ENCODE measurements around the gene TMCO4. TPM values are rescaled to one million over a fixed set of nuclear protein-coding genes. Genes with fewer than 3 reads are reported as not detected.

Gene TMCO4
- total RNA-seq, 1 donor from 2014 or later, result 10.2 TPM

DNA sequence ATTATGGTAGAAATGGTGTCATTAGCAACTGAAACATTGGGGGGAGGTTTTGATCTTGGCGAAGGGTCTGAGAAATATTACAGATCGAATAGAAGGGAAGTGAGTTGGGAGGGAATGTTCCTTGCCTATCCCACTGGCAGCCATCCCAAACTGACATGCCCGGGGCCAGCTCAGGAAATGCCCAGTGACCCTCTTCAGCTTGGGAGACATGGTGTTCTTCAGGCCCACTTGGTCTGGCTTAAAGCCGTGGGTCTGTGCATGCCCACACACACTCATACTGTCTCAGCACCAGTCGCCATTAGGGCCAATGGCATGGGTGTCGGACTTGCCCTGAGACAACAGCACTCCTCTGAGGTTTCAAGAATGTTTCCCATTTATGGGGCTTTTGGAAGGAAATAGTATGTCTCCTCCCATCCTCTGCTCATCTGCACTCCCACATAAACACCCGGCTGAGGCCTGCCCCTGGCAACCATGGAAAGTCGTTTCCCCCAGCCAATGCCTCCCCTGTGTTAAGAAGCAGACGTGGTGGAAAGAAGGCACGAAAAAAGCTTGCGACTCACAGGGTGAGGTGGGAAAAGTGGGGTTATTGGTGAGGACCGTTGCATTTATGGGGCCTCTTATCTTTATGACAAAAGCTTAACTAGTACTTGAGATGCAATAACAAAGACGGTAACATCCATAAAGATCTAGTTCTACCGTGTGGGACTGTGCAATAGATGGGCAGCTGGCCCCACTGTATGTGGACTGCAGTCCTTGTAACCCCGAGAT, 13.3 kb upstream of the TMCO4 start:
- Mint-ChIP-seq H3K4me3 (no peak overlapping the region), H3K9me3 (peaks cover 9% of the 10 kb centered on the region), H3K4me1 (ENCODE audit: unreplicated experiment) (peaks cover 18% of the 10 kb centered on the region), H3K27ac (no peak overlapping the region), H3K27me3 (no peaks in the 10 kb centered on the region), H3K36me3 (no peaks in the 10 kb centered on the region)
- DNase-seq (ENCODE audit: extremely low spot score, unreplicated experiment), result no peak
- TF ChIP-seq, protein P1, sequence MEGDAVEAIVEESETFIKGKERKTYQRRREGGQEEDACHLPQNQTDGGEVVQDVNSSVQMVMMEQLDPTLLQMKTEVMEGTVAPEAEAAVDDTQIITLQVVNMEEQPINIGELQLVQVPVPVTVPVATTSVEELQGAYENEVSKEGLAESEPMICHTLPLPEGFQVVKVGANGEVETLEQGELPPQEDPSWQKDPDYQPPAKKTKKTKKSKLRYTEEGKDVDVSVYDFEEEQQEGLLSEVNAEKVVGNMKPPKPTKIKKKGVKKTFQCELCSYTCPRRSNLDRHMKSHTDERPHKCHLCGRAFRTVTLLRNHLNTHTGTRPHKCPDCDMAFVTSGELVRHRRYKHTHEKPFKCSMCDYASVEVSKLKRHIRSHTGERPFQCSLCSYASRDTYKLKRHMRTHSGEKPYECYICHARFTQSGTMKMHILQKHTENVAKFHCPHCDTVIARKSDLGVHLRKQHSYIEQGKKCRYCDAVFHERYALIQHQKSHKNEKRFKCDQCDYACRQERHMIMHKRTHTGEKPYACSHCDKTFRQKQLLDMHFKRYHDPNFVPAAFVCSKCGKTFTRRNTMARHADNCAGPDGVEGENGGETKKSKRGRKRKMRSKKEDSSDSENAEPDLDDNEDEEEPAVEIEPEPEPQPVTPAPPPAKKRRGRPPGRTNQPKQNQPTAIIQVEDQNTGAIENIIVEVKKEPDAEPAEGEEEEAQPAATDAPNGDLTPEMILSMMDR (conservative IDR thresholded peaks at IDR 0.05), result no peak

DNA sequence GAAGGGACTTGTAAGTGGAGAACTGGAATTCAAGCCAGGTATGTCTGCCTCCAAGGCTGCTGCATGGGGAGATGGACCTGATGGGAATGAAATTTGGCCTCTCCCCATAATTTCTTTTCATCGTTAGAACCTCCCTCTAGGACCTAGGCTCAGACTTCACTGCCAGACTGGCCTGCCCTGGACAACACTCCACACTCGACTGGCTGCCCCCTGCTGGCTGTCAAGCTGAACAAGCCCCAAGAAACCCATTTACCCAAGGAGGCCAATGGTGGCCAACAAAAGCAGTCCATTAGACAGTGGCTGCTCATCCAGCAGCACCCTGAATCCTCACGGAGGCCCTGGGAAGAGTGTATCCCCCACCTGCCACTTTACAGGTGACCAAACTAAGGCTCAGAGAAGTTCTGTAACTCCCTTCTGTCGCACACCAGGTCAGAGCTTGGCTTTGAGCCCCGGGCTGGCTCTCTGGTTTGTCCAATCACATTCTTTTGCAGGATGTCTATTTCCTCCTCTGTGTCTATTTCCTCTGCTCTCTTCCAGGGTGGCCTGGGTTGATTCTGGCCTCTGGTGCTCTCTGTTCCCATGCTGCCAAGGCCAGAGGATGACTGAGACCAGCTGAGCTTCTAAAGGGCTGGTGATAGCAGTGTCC, 11.6 kb upstream of the TMCO4 start:
- Mint-ChIP-seq H3K36me3 (no peaks in the 10 kb centered on the region), H3K27me3 (no peaks in the 10 kb centered on the region), H3K4me3 (no peak overlapping the region), H3K27ac (no peak overlapping the region), H3K4me1 (ENCODE audit: unreplicated experiment) (peaks cover 11% of the 10 kb centered on the region), H3K9me3 (peaks cover 9% of the 10 kb centered on the region)
- TF ChIP-seq, protein P1 (conservative IDR thresholded peaks at IDR 0.05), result peak; percentile 65
- DNase-seq (ENCODE audit: extremely low spot score, unreplicated experiment), result no peak

DNA sequence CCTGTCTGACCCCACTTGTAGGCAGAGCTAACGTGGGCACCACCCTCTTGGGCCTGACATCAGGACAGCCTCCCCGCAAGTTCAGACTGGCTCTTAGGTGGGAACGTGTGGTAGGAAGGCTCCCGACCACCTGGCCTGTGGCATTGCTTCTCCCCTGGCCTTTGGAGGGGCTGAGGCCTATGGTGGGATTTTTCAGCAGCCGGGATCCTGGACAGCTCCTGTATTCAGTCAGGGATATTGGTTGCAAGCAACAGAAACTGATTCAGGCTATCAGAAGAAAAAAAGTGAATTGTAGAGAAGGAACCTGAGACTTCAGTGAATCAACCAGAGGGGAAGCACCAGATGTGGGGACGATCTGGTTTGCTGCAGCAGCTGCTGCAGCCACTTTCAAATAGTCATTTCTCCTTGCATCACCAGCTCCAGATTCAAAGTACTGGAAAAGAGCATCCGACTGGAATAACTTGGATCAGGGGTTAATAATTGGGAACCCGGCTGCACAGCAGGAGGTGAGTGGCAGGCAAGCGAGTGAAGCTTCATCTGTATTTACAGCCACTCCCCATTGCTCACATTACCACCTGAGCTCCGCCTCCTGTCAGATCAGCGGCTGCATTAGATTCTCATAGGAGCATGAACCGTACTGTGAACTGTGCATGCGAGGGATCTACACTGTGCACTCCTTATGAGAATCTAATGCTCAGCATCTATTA, 9.5 kb upstream of the TMCO4 start:
- Mint-ChIP-seq H3K27ac (peak overlapping the region; percentile 34), H3K36me3 (no peaks in the 10 kb centered on the region)

DNA sequence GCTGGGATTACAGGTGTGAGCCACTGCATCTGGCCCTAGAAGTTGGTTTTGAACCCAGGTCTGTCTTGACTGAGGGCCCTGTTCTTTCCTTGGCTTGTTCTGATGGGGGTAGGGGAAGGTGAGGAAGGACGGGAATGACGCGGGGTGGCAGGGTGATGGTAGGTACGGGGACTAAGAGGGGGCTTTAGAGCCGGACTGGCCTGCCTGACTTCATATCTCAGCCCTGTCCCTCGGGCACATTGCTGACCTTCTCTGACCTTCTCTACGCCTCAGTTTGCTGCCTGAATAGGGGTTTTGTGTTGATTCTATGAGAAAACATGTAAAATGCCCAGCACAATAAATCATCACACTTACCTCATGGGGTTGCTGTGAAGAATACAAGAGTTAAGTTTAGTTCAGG, 8.6 kb upstream of the TMCO4 start:
- Mint-ChIP-seq H3K27ac (no peak overlapping the region), H3K9me3 (peaks cover 9% of the 10 kb centered on the region), H3K4me3 (no peak overlapping the region), H3K27me3 (no peaks in the 10 kb centered on the region), H3K4me1 (ENCODE audit: unreplicated experiment) (peaks cover 11% of the 10 kb centered on the region), H3K36me3 (no peaks in the 10 kb centered on the region)
- TF ChIP-seq, protein P1 (conservative IDR thresholded peaks at IDR 0.05), result no peak
- no peak for DNase-seq (ENCODE audit: extremely low spot score, unreplicated experiment)

More for the DNA sequence above, 9.5 kb upstream of the TMCO4 start:
- TF ChIP-seq, protein P1 (conservative IDR thresholded peaks at IDR 0.05), result no peak
- Mint-ChIP-seq H3K4me1 (ENCODE audit: unreplicated experiment) (peaks cover 11% of the 10 kb centered on the region), H3K4me3 (no peak overlapping the region), H3K9me3 (peaks cover 9% of the 10 kb centered on the region), H3K27me3 (no peaks in the 10 kb centered on the region)
- DNase-seq (ENCODE audit: extremely low spot score, unreplicated experiment), result no peak

DNA sequence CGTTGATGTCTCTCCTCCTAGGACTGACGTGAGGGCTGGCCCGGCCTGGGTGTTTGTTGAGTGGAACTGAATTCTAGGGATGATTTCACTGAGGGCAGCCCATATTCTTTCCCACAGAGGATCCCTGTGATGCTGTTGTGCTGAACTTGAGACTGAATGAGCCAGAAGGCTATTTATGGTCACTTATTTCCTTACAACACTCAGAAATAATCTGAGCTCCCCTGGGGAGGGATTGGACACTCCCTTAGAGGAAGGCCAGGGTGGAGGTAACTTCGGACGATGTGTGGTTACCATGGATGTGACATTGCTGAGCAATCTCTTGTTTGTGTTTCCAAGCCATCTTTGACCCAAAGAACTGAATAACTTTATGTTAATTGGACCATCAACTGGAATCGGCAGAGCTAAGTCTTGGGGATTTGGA, 5.1 kb upstream of the TMCO4 start:
- DNase-seq (ENCODE audit: extremely low spot score, unreplicated experiment), result no peak
- H3K4me1 Mint-ChIP-seq (ENCODE audit: unreplicated experiment), result peaks cover 28% of the 10 kb centered on the region
- no peak overlapping the region for H3K27ac Mint-ChIP-seq
- no peaks in the 10 kb centered on the region for H3K36me3 Mint-ChIP-seq
- peaks cover 5% of the 10 kb centered on the region for H3K9me3 Mint-ChIP-seq
- no peak overlapping the region for H3K4me3 Mint-ChIP-seq
- peaks cover 8% of the 10 kb centered on the region for H3K27me3 Mint-ChIP-seq
- TF ChIP-seq, protein P1 (conservative IDR thresholded peaks at IDR 0.05), result no peak
